GM20000 (cell line): ENCODE results near the gene TTC33.

ENCODE experiments used
- DNase-seq: peaks from one replicate; pipeline ENCODE4 v3.0.0; 2012; ENCODE audit warnings: low spot score
- CTCF ChIP-seq: IDR thresholded peaks from 2 replicates; pipeline ENCODE4 v1.5.1; 2012; ENCODE audit warnings: mild to moderate bottlenecking, control low read depth; ENCODE audit errors: extremely low read depth, missing control alignments

TTC33 gene

DNA sequence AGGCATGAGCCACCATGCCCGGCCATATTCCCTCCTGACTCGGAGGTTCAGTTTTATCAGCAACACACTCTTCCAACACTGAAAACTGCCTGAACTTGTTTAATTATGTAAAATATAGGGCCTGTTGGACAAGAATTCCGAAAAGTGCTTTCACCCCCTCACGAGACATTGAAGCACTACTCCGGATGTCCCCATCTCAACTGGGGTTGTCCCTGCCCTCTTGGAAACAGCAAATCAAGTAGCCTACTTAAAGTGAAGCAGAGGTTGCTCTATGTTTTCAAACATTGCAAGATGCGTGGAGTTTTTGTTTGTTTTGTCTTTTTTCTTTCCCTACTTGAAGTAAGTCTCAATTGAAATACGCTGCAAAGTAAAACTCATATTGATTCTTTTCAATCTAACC lies 68.4 kb downstream of the TTC33 start:
- TF ChIP-seq CTCF, result no peak
- DNase-seq, result no peak

GRCh38 chr5:40685976-40686486 lies 69.7 kb downstream of the TTC33 start:
- no peak for DNase-seq
- no peak for TF ChIP-seq CTCF

GRCh38 chr5:40685193-40685592 lies 70.6 kb downstream of the TTC33 start:
- DNase-seq, result no peak
- no peak for TF ChIP-seq CTCF

- no peak for TF ChIP-seq CTCF
- DNase-seq, result no peak
These were observed 72.5 kb downstream of the TTC33 start for GRCh38 chr5:40683305-40683704.

DNA sequence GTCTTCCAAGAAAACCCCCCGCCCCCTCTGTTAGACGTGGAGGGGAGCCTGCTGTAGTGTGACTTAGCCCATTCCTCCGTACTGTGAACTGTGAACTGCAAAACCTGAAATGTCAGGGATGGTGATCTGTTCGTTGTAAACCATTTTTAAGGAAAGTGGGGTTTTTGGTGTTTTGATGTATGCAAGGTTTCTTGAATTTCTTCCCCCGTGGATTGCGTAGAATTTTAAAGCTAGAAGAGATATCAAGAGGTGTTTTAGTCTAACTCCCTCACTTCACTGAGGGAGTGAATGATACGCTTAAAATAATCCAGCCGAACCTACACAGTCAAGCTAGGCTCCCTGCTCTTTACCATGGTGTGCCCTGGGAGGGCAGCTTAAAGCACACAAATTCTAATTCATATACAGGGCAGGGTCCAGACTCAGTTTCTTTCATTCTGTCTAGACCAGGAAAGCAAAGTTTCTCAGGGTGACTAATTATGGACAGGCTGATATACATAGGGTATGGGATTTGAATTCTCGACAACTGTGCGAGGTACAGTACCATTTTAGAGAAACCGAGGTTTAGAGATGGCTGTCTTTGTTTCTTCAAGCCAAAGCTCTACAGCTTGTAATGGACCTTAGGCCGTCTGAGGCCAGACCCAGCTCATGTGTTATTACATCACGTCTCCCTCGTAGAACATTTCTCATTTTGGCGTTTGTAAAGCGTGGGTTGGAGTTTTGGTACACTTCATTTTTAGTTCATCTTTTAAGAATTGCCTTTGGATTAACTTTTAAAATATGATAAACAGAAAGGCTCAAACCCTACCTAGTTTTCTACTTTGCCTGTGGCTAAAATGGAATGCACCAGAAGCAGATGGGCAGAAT lies 73.4 kb downstream of the TTC33 start:
- no peak for TF ChIP-seq CTCF

GRCh38 chr5:40681363-40682153 lies 74.2 kb downstream of the TTC33 start:
- TF ChIP-seq CTCF, result no peak
- DNase-seq, result peak; percentile 46

More for the DNA sequence above, 73.4 kb downstream of the TTC33 start:
- DNase-seq, result no peak
